Measurements from ENCODE around the gene PRR19. TPM values are rescaled to one million over a fixed set of nuclear protein-coding genes. Genes with fewer than 3 reads are reported as not detected.

The PRR19 gene
- total and polyA plus RNA-seq, 8 donors, result 0.68 to 0.98 TPM; not detected in 6

DNA sequence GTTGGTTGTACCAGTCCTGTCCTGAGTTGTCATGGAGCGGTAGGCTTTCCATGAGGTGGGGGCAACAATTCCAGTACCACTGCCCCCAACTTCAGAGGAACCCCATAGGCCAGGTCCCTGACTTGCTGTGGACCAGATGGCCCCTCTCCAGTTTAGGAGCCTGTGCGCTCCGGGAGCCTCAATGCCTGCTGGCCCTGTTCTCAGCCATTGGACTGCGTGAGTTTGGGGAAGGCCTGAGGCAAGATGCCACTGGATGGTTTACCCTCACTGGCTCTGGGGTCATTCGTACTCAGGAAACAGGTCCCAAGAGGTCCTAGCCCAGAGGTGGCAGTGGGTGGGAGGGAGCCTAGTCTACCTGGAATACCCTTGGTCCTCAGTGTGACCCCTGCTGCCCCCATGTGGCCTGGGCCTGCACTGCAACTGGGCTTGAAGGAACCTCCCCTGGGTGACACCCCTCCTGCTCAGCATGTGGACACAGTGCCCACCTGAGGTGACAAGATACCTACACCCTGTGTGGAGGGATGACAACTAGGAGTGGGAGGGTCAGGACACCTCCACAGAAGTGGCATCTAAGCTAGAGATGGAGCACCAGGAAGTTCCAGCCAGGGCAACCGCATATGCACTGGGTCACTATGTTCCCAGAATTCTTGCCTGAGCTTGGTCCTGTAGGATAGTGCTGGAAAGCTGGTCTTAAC, 6.0 kb upstream of the PRR19 start:
- 67 to 81% (median 76%) methylated on average over 4 to 6 of the region's 6 CpGs for WGBS, 5 donors

DNA sequence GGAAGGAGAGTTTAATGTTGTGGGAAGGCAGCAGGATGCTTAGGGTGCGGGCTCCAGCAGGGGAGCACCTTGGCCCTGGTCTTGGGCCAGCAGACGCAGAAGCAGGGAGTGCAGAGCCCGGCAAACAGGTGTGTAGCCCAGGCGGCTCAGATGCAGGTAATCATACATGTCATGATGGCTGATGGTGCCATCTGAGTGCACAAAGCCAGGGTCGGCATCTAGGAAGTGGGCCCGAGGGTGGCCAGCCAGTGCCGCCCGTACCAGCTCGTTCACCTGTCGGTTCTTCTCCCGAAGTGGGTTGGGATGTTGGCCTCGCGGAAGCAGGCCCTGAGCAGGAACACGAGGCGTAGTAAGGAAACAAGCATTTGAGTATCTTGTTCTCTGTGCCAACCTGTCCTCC, 4.9 kb upstream of the PRR19 start:
- no peaks in the 10 kb centered on the region for H3K9me3 ChIP-seq
- TF ChIP-seq POLR2AphosphoS5 (IDR thresholded peaks at IDR 0.05), result no peak
- no peak for TF ChIP-seq EP300 (IDR thresholded peaks at IDR 0.05)
- no peak for TF ChIP-seq CTCF (IDR thresholded peaks at IDR 0.05)
- no peak for TF ChIP-seq POLR2A (IDR thresholded peaks at IDR 0.05)
- intact Hi-C loops (cut with DNase I; ENCODE audit: low total_unique reads), result no loop called here

More for the DNA sequence above, 6.0 kb upstream of the PRR19 start:
- Histone ChIP-seq H3K27me3 (no peaks in the 10 kb centered on the region), H3K4me1 (peaks cover 0 to 26% (median 16%) of the 10 kb centered on the region in 4 donors), H3K36me3 (peaks cover 36 to 58% (median 45%) of the 10 kb centered on the region in 4 donors), H3K4me3 (no peak overlapping the region), H3K9me3 (no peaks in the 10 kb centered on the region), H3K27ac (peak overlapping the region in 1 of 5 donors; percentile 10)
- peak in 2 of 3 donors; percentile 13 to 62 for TF ChIP-seq POLR2AphosphoS5 (IDR thresholded peaks at IDR 0.05)
- no peak for TF ChIP-seq POLR2A (IDR thresholded peaks at IDR 0.05)
- TF ChIP-seq EP300 (IDR thresholded peaks at IDR 0.05), result no peak
- peak in 5 of 7 experiments; percentile 87 to 98 (median 95) for TF ChIP-seq CTCF (IDR thresholded peaks at IDR 0.05)
- DNase-seq, result peak; percentile 87 to 93
- intact Hi-C loops (cut with DNase I; ENCODE audit: low total_unique reads), result no loop called here

GRCh38 chr19:42303101-42303464, 1.2 kb downstream of the PRR19 start:
- Histone ChIP-seq H3K36me3 (no peaks in the 10 kb centered on the region), H3K9me3 (no peaks in the 10 kb centered on the region), H3K4me1 (peaks cover 10 to 33% (median 20%) of the 10 kb centered on the region in 4 donors), H3K27me3 (no peaks in the 10 kb centered on the region), H3K27ac (peak overlapping the region in 3 of 5 donors; percentile 10 to 78 (median 72)), H3K4me3 (peak overlapping the region; percentile 57 to 75 (median 62))
- 68 to 79% (median 73%) methylated on average over 11 of the region's 11 CpGs for WGBS, 5 donors
- no peak for DNase-seq
- TF ChIP-seq POLR2AphosphoS5 (IDR thresholded peaks at IDR 0.05), result no peak
- no peak for TF ChIP-seq POLR2A (IDR thresholded peaks at IDR 0.05)
- TF ChIP-seq EP300 (IDR thresholded peaks at IDR 0.05), result no peak
- no peak for TF ChIP-seq CTCF (IDR thresholded peaks at IDR 0.05)
- intact Hi-C loops (cut with DNase I; ENCODE audit: low total_unique reads), result no loop called here

More for the DNA sequence above, 4.9 kb upstream of the PRR19 start:
- no peak for DNase-seq
- Histone ChIP-seq H3K27me3 (no peaks in the 10 kb centered on the region), H3K36me3 (peaks cover 27 to 48% (median 34%) of the 10 kb centered on the region in 4 donors), H3K4me3 (no peak overlapping the region), H3K27ac (no peak overlapping the region), H3K4me1 (peaks cover 10 to 26% (median 15%) of the 10 kb centered on the region in 4 donors)
- whole genome bisulfite sequencing, 5 donors, result 87 to 92% (median 89%) methylated on average over 15 of the region's 15 CpGs

DNA sequence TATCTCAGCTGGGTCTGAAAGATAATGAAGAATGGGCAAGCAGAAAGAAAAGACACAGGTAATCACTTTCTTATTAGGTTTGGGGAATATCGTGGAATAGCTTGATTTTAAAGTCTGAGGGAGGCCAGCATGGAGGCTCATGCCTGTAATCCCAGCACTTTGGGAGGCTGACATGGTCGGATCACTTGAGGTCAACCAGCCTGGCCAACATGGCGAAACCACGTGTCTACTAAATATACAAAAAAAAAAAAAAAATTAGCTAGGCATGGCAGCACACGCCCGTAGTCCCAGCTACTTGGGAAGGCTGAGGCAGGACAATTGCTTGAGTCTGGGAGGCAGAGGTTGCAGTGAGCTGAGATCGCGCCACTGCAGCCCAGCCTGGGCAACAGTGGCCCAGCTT, 1.9 kb downstream of the PRR19 start:
- H3K36me3 ChIP-seq, result no peaks in the 10 kb centered on the region

More for the DNA sequence above, 1.9 kb downstream of the PRR19 start:
- Histone ChIP-seq H3K27ac (no peak overlapping the region), H3K9me3 (no peaks in the 10 kb centered on the region), H3K4me1 (peaks cover 10 to 30% (median 20%) of the 10 kb centered on the region in 4 donors), H3K27me3 (no peaks in the 10 kb centered on the region), H3K4me3 (no peak overlapping the region)
- no peak for DNase-seq
- no peak for TF ChIP-seq POLR2A (IDR thresholded peaks at IDR 0.05)
- no peak for TF ChIP-seq POLR2AphosphoS5 (IDR thresholded peaks at IDR 0.05)
- no peak for TF ChIP-seq EP300 (IDR thresholded peaks at IDR 0.05)
- TF ChIP-seq CTCF (IDR thresholded peaks at IDR 0.05), result no peak
- intact Hi-C loops (cut with DNase I; ENCODE audit: low total_unique reads), result no loop called here
- WGBS, 5 donors, result 57 to 79% (median 70%) methylated on average over 8 of the region's 8 CpGs

All from stomach (tissue), 9 donors.